Sigmoid colon (tissue), 7 donors: ENCODE data around the gene TAF7L. TPM values are rescaled to one million over a fixed set of nuclear protein-coding genes. Genes with fewer than 3 reads are reported as not detected.
A peak's percentile ranks its signal among the peaks of the same experiment; 100 is the strongest.

Source experiments
- DNase-seq: peaks from one replicate; pipeline ENCODE4 v3.0.0-alpha.2; 2019
- H3K27ac ChIP-seq, 4 donors: fragments of 200-600 bp; sonication (generic); one replicate each; pipeline ENCODE4 v1.5.1; 2016 to 2019; ENCODE audit warnings: mild to moderate bottlenecking in 1 of 4
- H3K27me3 ChIP-seq, 3 donors: fragments of 200-600 bp; sonication (generic); one replicate each; pipeline ENCODE4 v1.5.1; 2019; ENCODE audit warnings: mild to moderate bottlenecking in 1 of 3
- H3K36me3 ChIP-seq, 4 donors: fragments of 200-600 bp; sonication (generic); one replicate each; pipeline ENCODE4 v1.5.1; 2016 to 2019
- H3K4me1 ChIP-seq, 4 donors: fragments of 200-600 bp; sonication (generic); one replicate each; pipeline ENCODE4 v1.5.1; 2017 to 2019
- H3K4me3 ChIP-seq, 4 donors: fragments of 200-600 bp; sonication (generic); one replicate each; pipeline ENCODE4 v1.5.1; 2017 to 2019; ENCODE audit warnings: mild to moderate bottlenecking in 2 of 4, moderate library complexity in 1 of 4
- H3K9me3 ChIP-seq, 4 donors: fragments of 200-600 bp in 3 of 4; sonication (generic) in 3 of 4; one replicate each; pipeline versions ENCODE4 v1.5.1 to v1.6.1; 2013 to 2019
- CTCF ChIP-seq, 4 experiments: fragments of 450-650 bp in 3 of 4; fragments of 200-600 bp in 1 of 4; IDR thresholded peaks; one replicate each; pipeline ENCODE4 v1.5.1; 2016 to 2019; ENCODE audit warnings: antibody characterized with exemption in 4 of 4, mild to moderate bottlenecking in 3 of 4, moderate library complexity in 2 of 4
- EP300 ChIP-seq, 4 donors: sonication (generic); formaldehyde crosslinking; IDR thresholded peaks; one replicate each; pipeline ENCODE4 v1.6.1; 2017; ENCODE audit warnings: antibody characterized with exemption in 4 of 4
- POLR2A ChIP-seq, 2 donors: fragments of 450-650 bp; IDR thresholded peaks; one replicate each; pipeline ENCODE4 v1.6.1; 2016; ENCODE audit warnings: antibody characterized with exemption in 2 of 2, mild to moderate bottlenecking in 2 of 2, moderate library complexity in 2 of 2
- POLR2AphosphoS5 ChIP-seq, 4 donors: sonication (generic); formaldehyde crosslinking; IDR thresholded peaks; one replicate each; pipeline ENCODE4 v1.6.1; 2017; ENCODE audit warnings: antibody characterized with exemption in 4 of 4
- WGBS, 2 donors: extraction: QIAGEN DNeasy Blood & Tissue Kit; methylation state at CpG; one replicate each; pipeline ENCODE4 v1.1.7; 2013; 5-methylcytosine and 5-hydroxymethylcytosine counted together
- intact Hi-C: fragments of 100-400 bp; cut with DNase I; formaldehyde crosslinking; loops from one replicate; pipeline ENCODE4 v1.15.1; 2023
- polyA plus RNA-seq, 3 donors: library from polyadenylated mRNA; stranded (reverse); fragments of 200-250 nt; gene quantifications; one replicate each; pipeline ENCODE4 v1.2.3, GENCODE V29; 2013
- small RNA-seq, 3 donors: library from RNA; depleted of rRNA; stranded (forward); fragments of <200 nt; gene quantifications; one replicate each; pipeline ENCODE3, GENCODE V24; 2016
- total RNA-seq, 4 donors: library from RNA; depleted of rRNA; stranded (reverse); fragments of >200 nt; gene quantifications; one replicate each; pipeline ENCODE4 v1.1.0, GENCODE V29; 2016
- donor health status: healthy with polysubstance abuse.
- donor health status: Bipolar disorder and iron deficiency.
- donor health status: healthy.

TAF7L gene
- total and polyA plus RNA-seq, 7 donors = 0.12 to 0.54 (median 0.16) TPM; not detected in 4

DNA sequence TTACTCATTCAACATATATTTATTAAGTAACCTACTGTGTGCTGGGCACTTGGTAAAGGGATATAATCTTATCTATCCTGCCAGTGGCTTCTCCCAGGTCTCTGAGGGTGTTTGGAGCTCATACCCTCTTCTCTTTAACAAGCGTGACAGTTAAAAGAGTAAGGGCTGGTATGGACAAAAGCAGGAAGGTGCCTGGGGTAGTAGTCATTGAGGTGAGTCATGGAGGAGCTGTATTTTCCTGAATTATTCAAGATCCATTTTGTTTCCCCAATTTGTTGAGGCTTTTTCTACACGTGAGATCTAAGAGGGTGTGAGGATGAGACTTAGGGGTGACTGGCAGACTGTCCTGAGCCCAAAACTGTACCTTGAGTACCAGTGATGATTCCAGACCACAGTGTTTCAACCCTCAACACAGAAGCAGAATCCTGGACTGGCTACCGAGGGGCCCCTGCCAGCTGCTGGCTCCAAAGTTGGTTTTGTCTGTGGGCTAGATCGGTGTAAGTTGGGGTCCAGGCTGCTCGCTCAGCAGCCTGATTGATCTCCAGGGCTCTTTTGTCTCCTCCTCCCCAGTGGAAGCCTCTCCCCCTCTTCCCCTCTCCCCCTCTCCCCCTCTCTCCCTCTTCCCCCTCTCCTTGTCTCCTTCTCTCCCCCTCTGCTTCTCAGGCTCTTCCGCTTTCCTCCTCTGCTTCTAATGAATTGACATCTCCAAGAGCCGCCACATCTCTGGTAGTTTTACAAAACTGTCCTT is 71.8 kb downstream of the TAF7L start, which contains the start of gene DRP2:
TSS of gene DRP2 (plus strand) at position 671 of the 748 bp plus-strand sequence. CDS start 11,862 bp downstream, outside the sequence.
- peak within 1 kb of the TSS in 3 of 4 donors; percentile 55 to 64 (median 61) for H3K27ac ChIP-seq
- no peak for TF ChIP-seq EP300 (IDR thresholded peaks at IDR 0.05)
- no peak for TF ChIP-seq POLR2AphosphoS5 (IDR thresholded peaks at IDR 0.05)
- TF ChIP-seq POLR2A (IDR thresholded peaks at IDR 0.05) = no peak
- no peak for TF ChIP-seq CTCF (IDR thresholded peaks at IDR 0.05)
- H3K27me3 ChIP-seq = no peaks in the 10 kb centered on the region
- intact Hi-C loops = no loop called here
- no peaks in the 10 kb centered on the region for H3K4me1 ChIP-seq
- 80 to 88% methylated on average over 7 of the region's 7 CpGs for WGBS, 2 donors
- no peaks in the 10 kb centered on the region for H3K36me3 ChIP-seq
- DNase-seq = no peak
- no peaks in the 10 kb centered on the region for H3K9me3 ChIP-seq
- H3K4me3 ChIP-seq = peak within 1 kb of the TSS in 3 of 4 donors; percentile 21 to 33 (median 26)

Small RNAs within 50 kb of the gene (small RNA-seq; reads per million reads assigned to genes)
- 0 reads per million in 3 donors for gene RNU6-934P

Other genes starting within 250 kb of the TAF7L start
- gene TRMT2B, start 239.2 kb downstream of the TAF7L start, total RNA-seq = 10 to 100 TPM; 13.9 to 20.1 (median 17.6) TPM
- gene TRMT2B, start 239.2 kb downstream of the TAF7L start, polyA plus RNA-seq = 10 to 100 TPM in 2 of 3 donors, 1 to 10 TPM in 1; 9.6 to 13.8 (median 13.2) TPM
- 10 to 100 TPM; 39.2 to 62.1 (median 49.7) TPM for gene TMEM35A, start 212.5 kb downstream of the TAF7L start, total RNA-seq
- 1 to 10 TPM in 2 of 3 donors, not detected in 1; 1.8 to 3.2 TPM for gene TMEM35A, start 212.5 kb downstream of the TAF7L start, polyA plus RNA-seq
- 1 to 10 TPM; 1.6 to 3.0 (median 2.4) TPM for gene CENPI, start 193.1 kb downstream of the TAF7L start, total RNA-seq
- gene CENPI, start 193.1 kb downstream of the TAF7L start, polyA plus RNA-seq = 1 to 10 TPM in 2 of 3 donors, not detected in 1; 1.2 to 3.4 TPM
- gene DRP2, start 71.5 kb downstream of the TAF7L start, total RNA-seq = 1 to 10 TPM; 4.8 to 7.1 (median 6.4) TPM
- gene DRP2, start 71.5 kb downstream of the TAF7L start, polyA plus RNA-seq = under 1 TPM in 2 of 3 donors, not detected in 1; 0.48 to 0.60 TPM
- 1 to 10 TPM; 3.0 to 7.1 (median 4.6) TPM for gene TIMM8A, start 57.4 kb upstream of the TAF7L start, total RNA-seq
- 10 to 100 TPM in 2 of 3 donors, 1 to 10 TPM in 1; 7.2 to 14.2 (median 11.8) TPM for gene TIMM8A, start 57.4 kb upstream of the TAF7L start, polyA plus RNA-seq
- gene BTK, start 94.9 kb upstream of the TAF7L start, total RNA-seq = 1 to 10 TPM; 4.2 to 8.6 (median 6.1) TPM
- 10 to 100 TPM in 1 of 3 donors, 1 to 10 TPM in 2; 4.2 to 23.2 (median 5.4) TPM for gene BTK, start 94.9 kb upstream of the TAF7L start, polyA plus RNA-seq
- 1,000 to 10,000 TPM in 2 of 4 donors, 100 to 1,000 TPM in 2; 753 to 2,539 (median 1,366) TPM for gene RPL36A, start 99.7 kb upstream of the TAF7L start, total RNA-seq
- gene RPL36A, start 99.7 kb upstream of the TAF7L start, polyA plus RNA-seq = 1,000 to 10,000 TPM; 1,854 to 3,258 (median 2,959) TPM
- 10 to 100 TPM in 3 of 4 donors, 1 to 10 TPM in 1; 9.7 to 15.3 (median 13.0) TPM for gene GLA, start 116.6 kb upstream of the TAF7L start, total RNA-seq
- 10 to 100 TPM in 2 of 3 donors, 1 to 10 TPM in 1; 6.0 to 24.0 (median 23.2) TPM for gene GLA, start 116.6 kb upstream of the TAF7L start, polyA plus RNA-seq
- gene HNRNPH2, start 116.9 kb upstream of the TAF7L start, total RNA-seq = 10 to 100 TPM; 38.8 to 51.0 (median 47.2) TPM
- 10 to 100 TPM; 56.5 to 66.4 (median 64.7) TPM for gene HNRNPH2, start 116.9 kb upstream of the TAF7L start, polyA plus RNA-seq
- 10 to 100 TPM in 3 of 4 donors, 1 to 10 TPM in 1; 9.5 to 26.3 (median 12.4) TPM for gene ARMCX4, start 194.1 kb upstream of the TAF7L start, total RNA-seq
- gene ARMCX4, start 194.1 kb upstream of the TAF7L start, polyA plus RNA-seq = 1 to 10 TPM; 3.2 to 5.4 (median 5.3) TPM